ENCODE results near the gene HAUS3. TPM values are rescaled to one million over a fixed set of nuclear protein-coding genes. Genes with fewer than 3 reads are reported as not detected.

HAUS3 gene
- total RNA-seq, 1 experiment from 2014 or later: 17.3 TPM

DNA sequence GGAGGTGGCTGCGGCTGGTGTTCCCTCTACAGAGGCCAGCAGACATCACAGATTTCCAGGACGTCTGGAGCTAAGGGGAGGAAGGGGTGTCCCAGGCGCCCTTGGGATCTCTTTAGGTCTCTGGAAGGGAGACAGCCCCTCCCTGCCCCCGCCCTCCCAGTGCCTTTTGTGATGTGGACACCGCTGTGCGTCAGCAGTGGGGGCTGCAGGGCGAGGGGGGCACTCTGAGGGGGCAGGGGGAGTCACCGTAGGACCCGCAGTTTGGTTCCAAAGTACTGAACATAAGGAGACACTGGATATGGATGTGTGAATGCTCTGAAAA, 45.6 kb upstream of the HAUS3 start:
- no peaks in the 10 kb centered on the region for H3K36me3 ChIP-seq (ENCODE audit: control insufficient read depth in 1 of 2, insufficient read depth in 2 of 2, low read length in 2 of 2)
- intact Hi-C loops (cut with micrococcal nuclease): no loop called here
- BruUV-seq (replicated peaks): no TSS peak
- no peaks in the 10 kb centered on the region for H3K27me3 ChIP-seq (ENCODE audit: insufficient read depth, low read length)
- no peak for DNase-seq (ENCODE audit: low read depth, low spot score)
- no peak overlapping the region for H3K27ac ChIP-seq (ENCODE audit: low read depth, low read length)
- H3K4me2 ChIP-seq (ENCODE audit: low read length): no peak overlapping the region
- H3K9me3 ChIP-seq (ENCODE audit: control insufficient read depth in 1 of 2, insufficient read depth in 1 of 2, low read depth in 1 of 2, low read length in 2 of 2): no peaks in the 10 kb centered on the region
- ATAC-seq: no peak
- CTCF ChIA-PET: no interaction called here
- H3K4me1 ChIP-seq (ENCODE audit: control insufficient read depth in 1 of 2, insufficient read depth in 2 of 2, low read length in 2 of 2): peaks cover 0 to 9% of the 10 kb centered on the region in 2 experiments; a peak in 2 of 4 replicates
- no peak overlapping the region for H3K9ac ChIP-seq (ENCODE audit: low read length)
- no peak for TF ChIP-seq CTCF (IDR thresholded peaks at IDR 0.05 in 2 of 3, conservative IDR thresholded peaks at IDR 0.05 in 1 of 3; ENCODE audit: borderline replicate concordance in 1 of 3, insufficient read depth in 1 of 3, low read depth in 2 of 3, low read length in 2 of 3)
- TF ChIP-seq CEBPB (IDR thresholded peaks at IDR 0.05; ENCODE audit: low read depth): no peak
- no peak for TF ChIP-seq EGR1 (IDR thresholded peaks at IDR 0.05; ENCODE audit: low read depth)
- no peak for TF ChIP-seq CBX3 (IDR thresholded peaks at IDR 0.05; ENCODE audit: low read depth)
- no peak for TF ChIP-seq SRF (IDR thresholded peaks at IDR 0.05; ENCODE audit: low read depth)
- no peak for TF ChIP-seq YY1 (IDR thresholded peaks at IDR 0.05; ENCODE audit: extremely low read depth, insufficient replicate concordance, low read depth, low read length)
- TF ChIP-seq ELF1 (IDR thresholded peaks at IDR 0.05; ENCODE audit: borderline replicate concordance, low read depth): no peak
- TF ChIP-seq SP1 (IDR thresholded peaks at IDR 0.05; ENCODE audit: low read depth): no peak
- TF ChIP-seq JUND (IDR thresholded peaks at IDR 0.05): no peak
- no peak for TF ChIP-seq ZFX (IDR thresholded peaks at IDR 0.05)
- no peak for TF ChIP-seq TCF7L2 (IDR thresholded peaks at IDR 0.05; ENCODE audit: borderline replicate concordance, extremely low read depth, insufficient read depth, insufficient read length)
- TF ChIP-seq, protein P1, sequence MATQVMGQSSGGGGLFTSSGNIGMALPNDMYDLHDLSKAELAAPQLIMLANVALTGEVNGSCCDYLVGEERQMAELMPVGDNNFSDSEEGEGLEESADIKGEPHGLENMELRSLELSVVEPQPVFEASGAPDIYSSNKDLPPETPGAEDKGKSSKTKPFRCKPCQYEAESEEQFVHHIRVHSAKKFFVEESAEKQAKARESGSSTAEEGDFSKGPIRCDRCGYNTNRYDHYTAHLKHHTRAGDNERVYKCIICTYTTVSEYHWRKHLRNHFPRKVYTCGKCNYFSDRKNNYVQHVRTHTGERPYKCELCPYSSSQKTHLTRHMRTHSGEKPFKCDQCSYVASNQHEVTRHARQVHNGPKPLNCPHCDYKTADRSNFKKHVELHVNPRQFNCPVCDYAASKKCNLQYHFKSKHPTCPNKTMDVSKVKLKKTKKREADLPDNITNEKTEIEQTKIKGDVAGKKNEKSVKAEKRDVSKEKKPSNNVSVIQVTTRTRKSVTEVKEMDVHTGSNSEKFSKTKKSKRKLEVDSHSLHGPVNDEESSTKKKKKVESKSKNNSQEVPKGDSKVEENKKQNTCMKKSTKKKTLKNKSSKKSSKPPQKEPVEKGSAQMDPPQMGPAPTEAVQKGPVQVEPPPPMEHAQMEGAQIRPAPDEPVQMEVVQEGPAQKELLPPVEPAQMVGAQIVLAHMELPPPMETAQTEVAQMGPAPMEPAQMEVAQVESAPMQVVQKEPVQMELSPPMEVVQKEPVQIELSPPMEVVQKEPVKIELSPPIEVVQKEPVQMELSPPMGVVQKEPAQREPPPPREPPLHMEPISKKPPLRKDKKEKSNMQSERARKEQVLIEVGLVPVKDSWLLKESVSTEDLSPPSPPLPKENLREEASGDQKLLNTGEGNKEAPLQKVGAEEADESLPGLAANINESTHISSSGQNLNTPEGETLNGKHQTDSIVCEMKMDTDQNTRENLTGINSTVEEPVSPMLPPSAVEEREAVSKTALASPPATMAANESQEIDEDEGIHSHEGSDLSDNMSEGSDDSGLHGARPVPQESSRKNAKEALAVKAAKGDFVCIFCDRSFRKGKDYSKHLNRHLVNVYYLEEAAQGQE (IDR thresholded peaks at IDR 0.05; ENCODE audit: low read depth): no peak
- TF ChIP-seq EZH2 (IDR thresholded peaks at IDR 0.05): no peak
- no peak for TF ChIP-seq RAD21 (IDR thresholded peaks at IDR 0.05; ENCODE audit: low read depth)
- TF ChIP-seq POLR2A (IDR thresholded peaks at IDR 0.05; ENCODE audit: borderline replicate concordance, extremely low read depth, insufficient read depth, insufficient read length): no peak
- TF ChIP-seq ZBTB33 (IDR thresholded peaks at IDR 0.05; ENCODE audit: extremely low read depth, insufficient replicate concordance, low read length): no peak
- no peak for TF ChIP-seq POLR2AphosphoS5 (IDR thresholded peaks at IDR 0.05; ENCODE audit: low read depth, low read length)
- no peak overlapping the region for H3K4me3 ChIP-seq (replicated peaks in 1 of 2; ENCODE audit: low read depth in 1 of 2, low read length in 2 of 2)
- no peaks in the 10 kb centered on the region for H4K20me1 ChIP-seq (ENCODE audit: insufficient read depth)
- RAD21 ChIA-PET (ENCODE audit: low non-redundant PET in 1 of 2, low total read pairs in 2 of 2, uncharacterized antibody in 2 of 2, unreplicated experiment in 2 of 2): no interaction called here
- H3K9me2 ChIP-seq (ENCODE audit: insufficient read depth): no peaks in the 10 kb centered on the region
- H2AFZ ChIP-seq (ENCODE audit: low read depth, low read length, poor library complexity, severe bottlenecking): no peak overlapping the region
- H3K79me2 ChIP-seq (ENCODE audit: insufficient read depth, low read length): no peaks in the 10 kb centered on the region
- POLR2A ChIA-PET: no interaction called here
